EH (cell line): ENCODE measurements around the gene MAS1.

Source experiments
- DNase-seq: peaks from one replicate; pipeline ENCODE4 v3.0.0-alpha.2; 2015; ENCODE audit warnings: low read depth

MAS1 gene

DNA sequence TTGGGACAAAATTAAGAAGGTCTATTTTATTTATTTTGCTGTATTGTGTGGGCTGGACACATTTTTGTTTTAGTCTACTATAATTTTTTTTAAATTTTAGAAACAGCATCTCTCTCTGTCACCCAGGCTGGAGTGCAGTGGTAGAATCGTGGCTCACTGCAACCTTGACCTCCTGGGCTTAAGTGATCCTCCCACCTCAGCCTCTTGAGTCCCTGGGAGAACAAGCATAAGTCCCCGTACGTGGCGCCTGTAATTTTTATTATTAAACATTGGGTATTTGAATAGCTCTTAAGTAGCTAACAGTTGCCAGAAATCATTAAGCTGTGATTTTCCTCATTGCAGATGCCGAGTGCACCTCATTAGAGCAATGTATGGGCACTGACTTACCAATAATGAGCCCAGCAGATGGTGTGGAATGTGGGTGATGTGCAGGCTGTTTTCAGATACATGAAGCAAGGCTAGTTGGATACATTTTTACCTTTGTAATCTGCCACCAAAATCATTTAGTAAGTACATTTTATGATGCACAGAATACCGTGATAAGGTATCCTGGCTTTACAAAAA, 10.3 kb upstream of the MAS1 start:
- no peak for DNase-seq

DNA sequence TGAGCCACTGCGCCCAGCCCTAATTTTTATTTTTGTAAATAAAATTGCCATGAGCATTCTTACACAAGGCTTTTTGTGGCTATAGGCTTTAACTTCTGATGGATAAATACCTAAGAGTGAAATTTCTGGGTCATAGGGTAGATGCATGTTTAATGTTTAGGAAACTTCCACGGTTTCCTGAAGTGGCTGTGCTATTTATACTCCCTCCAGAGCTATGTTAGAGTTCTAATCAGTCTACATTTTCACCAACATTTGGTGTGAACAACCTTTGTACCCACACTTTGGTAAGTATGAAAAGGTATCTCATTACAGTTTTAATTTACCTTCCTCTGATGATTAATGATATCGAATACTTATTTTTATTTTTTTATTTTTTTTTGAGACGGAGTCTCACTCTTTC, 6.1 kb upstream of the MAS1 start:
- no peak for DNase-seq

DNA sequence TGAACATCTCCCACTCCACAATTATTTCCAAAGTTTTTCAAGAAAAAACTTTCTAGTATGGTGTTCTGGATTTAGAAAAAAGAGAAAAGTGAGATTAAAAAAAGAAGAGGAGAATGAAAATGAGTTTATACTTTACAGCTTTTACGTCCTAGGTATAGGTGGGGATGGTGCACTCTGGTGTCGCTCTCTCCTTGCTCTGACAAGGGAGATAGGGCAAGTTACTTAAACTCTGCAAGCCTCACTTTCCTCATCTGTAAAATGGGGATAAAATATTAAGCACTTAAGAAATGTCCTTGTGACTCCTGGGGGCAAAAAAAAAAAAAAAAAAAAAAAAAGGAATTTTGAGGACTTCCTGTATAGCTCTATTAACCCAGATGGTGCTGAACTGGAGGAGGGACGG, 4.5 kb upstream of the MAS1 start:
- DNase-seq: no peak

DNA sequence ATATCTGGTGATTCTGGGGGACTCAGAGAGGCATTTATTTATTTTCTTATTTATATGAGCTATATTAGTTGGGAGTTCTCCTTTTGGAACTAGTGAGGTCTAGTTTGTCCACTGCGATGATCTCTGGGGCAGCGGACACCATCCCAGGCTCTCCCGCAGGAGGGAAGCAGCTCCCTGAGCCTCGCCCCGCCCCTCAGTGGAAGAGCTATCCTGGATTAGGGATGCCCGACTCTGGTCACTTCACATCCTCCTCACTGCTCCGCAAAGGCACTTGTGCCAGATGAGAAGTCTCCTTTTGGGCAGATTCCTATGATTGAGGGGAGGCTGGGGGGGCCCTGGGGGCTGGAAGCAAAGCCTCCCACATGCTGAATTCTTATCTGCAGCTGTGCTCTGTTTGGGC, 3.6 kb upstream of the MAS1 start:
- no peak for DNase-seq

DNA sequence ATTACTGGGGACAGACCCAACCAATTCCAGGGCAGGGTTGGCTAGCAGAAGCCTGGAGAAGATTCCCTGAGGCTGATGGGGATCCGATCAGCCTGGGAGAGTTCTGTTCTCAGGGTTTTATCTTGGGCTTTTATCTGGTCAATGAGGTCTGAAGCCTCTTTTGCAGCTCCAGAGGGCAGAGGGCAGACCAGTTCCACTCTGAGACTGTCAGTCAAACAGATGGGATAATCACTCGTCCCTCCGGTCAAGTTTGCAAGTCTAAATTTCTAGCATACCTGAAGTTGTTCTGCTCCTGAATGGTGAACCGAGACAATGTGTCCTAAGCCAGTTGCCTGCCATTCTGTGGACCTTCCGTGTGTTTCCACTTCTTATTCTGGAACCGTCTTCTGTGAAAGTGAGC, 3.0 kb upstream of the MAS1 start:
- DNase-seq: no peak

DNA sequence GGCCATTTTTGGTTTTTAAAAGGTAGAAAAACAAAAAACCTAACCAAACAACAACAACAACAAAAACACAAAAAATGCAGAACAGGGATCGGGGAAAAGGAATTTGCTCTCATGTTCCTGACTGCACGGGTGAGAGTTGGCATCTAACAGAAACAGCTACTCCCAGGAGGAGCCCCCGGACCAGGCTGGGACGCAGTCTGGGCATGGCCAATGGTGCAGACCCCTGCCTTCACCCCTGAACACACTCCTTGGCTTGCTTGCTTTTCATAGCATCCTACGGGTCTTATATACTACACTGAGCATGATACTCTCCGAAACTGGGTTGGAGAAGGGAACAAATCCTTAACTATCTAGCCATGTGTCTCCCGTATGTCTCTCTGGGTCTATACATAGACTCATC, 587 bp upstream of the MAS1 start:
- no peak for DNase-seq

DNA sequence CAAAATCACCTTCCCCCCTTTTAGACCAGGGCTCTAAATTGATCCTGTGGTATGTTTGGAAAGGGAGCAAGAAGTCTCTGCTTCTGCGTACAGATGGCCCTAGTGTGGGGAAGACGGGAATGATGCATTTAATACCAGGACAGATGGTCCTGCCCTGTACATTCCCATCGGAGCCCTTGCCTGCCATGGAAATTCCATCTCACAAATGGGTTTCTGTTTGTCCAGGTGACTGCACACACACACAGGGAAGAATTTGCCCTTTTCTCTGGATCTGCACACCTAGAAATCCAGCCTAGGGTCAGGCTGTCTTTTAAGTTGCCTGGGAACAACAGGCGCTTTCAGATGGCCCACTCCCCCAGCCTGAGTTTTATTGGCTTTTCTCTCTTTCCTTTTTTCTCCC, 1.3 kb downstream of the MAS1 start:
- DNase-seq: no peak

DNA sequence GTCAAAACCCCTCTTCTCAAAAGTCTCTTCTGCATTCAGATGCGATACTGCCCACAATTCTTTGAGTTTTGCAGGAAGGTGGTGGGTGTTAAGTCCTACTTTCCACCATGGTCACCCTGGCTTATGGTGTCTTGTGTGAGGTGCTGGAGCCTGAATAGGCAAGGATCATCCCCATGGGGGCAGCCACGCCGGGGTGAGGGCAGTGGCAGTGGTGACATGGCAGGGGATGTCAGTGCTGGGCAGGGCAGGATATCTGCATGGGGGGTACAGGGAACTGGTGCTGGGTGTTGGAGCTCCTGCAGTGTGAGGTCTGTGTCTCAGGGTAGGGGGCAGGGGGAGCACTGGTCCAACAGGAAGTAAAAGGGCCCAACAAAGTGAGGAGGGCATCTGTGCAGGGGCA, 2.3 kb downstream of the MAS1 start:
- no peak for DNase-seq

DNA sequence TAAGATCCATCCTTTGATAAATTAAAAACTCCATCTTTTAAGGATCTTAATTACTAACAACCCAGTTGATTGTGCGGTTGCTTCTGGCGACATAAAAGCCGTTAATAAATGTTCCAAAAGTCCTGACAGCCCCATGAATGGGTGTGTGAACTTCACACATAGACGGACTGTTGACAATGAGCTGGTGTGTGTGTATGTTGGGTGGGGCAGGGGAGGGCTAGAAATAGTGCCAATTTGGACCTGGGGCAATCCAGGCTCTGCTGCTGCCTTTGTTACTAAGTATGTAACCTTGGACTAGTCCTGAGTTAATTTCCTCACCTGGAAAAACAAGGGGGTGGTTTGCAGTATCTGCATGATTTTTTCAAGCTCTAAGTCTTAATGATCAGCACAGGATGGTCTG, 4.2 kb downstream of the MAS1 start:
- no peak for DNase-seq

DNA sequence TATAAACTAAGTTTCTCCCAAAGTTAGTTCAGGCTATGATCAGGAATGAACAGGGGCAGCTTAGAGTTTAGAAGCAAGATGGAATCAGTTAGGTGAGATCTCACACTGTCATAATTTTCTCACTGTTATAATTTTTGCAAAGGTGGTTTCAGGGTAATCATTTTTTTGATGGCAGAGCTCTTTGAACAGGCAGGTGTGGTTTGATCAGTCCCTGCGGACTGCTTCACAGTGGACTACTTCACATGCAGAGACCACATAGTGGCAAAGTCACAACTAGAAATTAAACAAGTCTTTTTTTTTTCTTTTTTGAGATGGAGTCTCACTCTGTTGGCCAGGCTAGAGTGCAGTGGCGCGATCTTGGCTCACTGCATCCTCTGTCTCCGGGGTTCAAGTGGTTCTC, 6.8 kb downstream of the MAS1 start:
- DNase-seq: no peak

DNA sequence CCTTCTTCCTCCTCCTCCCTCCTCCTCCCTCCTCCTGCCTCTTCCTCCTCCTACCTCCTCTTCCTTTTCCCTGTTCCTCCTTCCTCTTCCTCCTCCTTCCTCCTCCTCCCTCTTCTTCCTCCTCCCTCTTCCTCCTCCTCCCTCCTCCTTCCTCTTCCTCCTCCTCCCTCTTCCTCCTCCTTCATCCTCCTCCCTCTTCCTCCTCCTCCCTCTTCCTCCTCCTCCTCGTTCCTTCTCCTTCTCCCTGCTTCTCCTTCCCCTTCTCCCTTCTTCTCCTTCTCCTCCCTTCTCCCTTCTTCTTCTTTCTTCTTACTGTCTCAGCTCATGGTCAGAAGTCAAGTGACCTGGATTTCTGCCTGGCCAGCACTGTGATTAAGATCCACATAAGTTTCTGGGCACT, 7.7 kb downstream of the MAS1 start:
- DNase-seq: no peak

DNA sequence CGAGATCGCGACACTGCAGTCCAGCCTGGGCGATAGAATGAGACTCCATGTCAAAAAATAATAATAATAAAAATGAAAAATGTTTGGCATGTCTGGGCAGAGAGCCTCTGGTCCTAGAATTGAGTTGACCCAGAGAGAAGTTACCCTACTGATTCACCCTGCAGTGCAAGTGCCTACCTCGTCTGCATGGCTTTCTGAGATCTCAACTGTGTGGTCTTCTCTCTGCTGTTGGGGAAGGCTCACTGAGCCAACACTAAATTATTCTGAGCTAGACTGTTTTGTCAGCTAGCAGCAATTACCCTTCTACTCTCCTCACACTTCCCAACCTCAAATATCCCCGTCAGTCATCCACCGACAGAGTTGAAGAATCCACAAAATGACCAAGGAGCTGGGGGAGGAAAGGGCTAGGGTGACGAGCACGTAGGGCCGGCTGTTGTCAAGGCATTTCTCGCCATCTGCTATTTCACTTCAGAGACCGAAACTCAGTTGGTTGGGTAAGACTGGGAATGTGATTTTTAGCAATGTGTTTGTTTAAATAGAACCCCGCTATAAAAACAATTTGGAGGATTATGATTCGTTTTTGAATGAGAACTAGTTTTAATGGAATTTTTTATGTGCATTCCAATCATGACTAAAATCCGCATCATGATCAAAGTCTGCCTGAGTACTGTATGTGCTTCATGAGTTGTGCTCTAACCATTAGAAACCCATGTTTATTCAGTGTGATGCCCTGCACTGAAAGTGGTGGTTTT, 9.4 kb downstream of the MAS1 start:
- peak; percentile 99 for DNase-seq

DNA sequence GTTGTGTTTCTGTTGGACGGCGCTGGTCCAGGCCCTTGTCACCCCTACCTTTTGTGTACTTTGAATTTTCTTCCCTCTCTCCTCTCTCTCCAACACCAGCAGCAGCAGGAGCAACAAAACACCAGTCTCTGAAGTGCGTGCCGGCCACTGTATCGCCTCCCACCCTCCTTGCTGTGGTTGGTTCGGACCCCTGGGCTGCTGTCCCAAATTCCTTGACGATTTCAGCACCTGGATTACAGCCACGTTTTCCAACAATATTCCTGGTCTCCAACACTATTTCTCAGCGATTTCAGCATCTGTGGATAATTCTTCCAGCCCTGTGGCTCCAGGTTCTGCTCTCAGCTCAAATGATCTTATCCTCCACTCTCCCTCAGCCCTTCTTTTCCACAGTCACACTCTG, 11.8 kb downstream of the MAS1 start:
- no peak for DNase-seq

DNA sequence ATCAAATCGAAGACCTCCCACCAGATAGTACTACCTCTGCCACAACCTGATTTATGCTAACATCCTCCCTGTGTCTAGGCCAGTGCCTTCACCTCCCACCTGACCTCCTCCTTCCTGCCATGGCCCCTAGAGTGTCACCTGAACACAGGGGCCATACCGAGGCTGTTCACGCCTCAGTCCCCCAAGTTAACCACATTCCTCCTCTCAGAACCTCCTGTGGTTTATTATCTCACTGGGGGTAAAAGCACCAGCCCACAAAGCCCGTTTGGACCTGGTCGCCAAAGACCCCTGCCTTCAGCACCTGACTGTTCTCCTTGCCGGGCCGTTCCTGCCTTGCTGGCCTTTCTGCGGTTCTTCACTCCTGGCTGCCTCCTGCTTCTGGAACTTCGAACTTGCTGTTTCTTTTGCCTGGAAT, 13.7 kb downstream of the MAS1 start:
- no peak for DNase-seq

DNA sequence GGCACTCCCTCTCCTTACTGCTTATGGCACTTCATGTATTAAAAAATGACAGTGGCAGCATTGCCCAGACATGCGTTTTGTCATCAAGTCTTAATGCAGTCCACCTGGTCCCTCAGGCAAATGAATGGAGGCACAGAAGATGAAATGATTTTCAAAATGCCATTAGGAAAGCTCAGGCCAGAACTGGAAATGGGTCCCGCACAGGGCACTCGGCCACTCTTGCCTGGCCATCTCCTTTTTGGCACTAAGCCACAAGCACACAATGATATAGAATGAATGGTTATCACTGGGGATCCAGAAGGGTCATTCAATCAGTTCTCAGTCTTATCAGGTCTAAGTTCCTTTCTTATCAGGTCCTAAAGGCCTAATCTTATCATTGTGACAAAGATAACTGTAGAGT, 15.6 kb downstream of the MAS1 start:
- DNase-seq: no peak

DNA sequence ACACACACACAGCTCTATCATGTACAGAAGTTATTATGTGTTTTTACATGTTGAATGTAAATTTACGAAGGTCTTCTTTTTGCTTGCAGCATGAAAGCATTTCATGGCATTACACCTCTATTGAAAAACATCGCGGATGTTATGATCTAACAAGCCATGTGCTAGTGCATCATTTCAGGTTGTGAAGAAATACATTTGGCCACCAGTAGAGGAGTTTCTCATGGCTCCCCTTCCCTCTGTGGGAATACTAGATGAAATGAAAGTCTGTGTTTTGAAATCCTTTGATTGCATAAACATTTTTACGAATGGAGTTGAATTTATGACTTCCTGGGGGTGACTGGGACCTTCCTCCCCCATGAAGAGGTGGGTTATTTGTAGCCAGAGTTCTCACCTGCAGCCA, 17.7 kb downstream of the MAS1 start:
- peak; percentile 19 for DNase-seq

DNA sequence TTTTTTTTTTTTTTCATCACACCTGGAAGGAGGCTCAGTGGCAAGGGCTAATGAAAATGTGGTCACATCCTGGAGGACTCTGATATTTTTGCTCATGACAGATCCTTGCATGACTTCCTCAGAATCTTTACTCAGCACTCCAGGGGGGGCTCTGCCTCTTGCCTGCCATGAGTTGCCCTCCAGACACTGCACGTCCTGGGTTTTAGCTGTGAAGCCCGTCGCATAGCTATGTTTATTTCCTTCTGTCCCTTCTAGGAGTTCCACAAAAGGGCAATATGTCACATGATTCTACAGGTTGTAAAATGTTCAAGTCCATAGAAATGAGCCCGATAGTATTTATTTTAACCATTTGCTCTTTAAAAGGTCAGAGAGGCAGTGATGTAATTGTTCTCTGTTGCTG, 18.2 kb downstream of the MAS1 start:
- no peak for DNase-seq

DNA sequence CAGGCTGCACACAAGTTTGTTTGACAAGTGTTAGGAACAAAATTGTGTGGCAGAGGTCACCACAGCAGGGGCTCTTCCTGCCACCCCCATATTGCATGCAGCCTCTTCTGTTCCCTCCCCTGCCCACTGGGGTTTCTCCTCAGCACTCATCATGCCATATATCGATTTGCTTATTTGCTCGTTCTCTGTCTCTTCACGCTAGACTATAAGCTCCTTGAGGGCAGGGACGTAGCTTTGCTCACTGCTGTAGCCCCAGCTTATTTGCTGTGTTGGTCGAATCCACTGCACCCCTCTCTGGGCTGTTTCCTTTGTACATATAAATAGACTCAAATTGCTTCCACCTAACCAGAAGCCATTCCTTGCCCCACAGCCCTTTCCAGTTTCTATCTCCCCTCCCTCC, 19.6 kb downstream of the MAS1 start:
- DNase-seq: no peak

DNA sequence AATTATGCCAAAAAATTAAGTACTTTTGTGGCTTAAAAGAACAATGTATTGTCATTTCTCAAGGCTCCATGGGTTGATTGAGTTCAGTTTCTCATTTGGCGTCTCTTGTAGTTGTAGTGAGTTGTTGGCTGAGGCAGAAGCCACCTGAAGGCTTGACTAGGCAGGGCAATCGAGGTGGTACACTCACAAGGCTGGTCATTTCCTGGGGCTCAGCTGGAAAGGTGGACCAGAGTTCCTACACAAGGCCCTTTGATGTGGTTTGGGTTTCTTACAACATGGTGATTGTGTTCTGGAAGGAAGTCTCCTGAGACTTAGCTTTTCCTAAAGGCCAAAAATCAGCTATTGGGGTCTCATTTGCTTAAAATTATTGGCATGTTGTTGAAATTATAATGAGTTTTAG, 22.6 kb downstream of the MAS1 start:
- no peak for DNase-seq

DNA sequence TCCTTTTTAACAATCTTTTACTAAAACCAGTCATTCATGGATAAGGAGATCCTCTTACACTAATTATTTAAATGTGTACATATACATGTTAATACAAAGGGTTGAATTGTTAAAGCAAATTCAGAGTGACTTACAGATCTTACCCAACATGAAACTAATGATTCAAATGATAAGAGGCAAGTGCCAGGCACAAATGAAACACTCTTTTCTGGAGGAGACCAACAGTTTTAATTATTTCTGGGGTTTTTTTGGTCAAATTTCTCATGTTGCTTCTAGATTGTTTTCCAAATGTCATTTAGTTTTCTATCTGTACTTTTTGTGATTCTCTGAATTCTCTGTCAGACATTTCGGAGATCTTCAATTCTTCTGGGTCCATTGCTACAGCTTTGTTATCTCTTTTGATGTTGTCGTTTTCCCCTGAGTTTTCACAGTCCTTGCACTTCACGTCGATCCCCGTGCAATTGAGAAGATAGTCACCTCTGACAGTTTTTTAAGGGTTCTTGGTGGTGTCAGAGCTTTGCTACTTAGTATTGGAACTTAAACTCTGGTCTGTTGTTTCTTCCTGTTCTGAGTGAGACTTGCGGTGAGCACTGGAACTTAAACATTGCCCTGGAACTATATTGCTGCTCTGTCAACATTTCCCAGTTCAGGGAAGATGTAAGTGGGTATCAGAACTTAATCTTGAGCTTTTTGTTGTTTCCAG, 23.2 kb downstream of the MAS1 start:
- no peak for DNase-seq

DNA sequence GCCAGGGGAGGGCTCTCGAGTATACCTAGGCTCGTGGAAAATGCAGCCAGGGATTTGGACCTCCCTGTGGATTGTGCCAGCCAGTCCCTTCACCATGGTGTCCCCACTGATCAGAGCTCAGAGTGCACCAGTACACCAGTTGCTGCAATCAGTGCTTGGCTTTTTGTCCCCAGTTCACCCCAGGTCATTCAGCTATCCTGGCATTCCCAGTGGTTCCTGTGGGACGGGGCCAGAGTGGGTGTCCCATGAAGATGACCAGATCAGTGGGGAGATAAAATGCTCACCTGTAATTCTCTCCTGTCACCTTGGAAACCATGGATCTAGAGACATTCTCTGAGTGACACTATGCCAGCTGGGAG, 23.8 kb downstream of the MAS1 start:
- DNase-seq: no peak

DNA sequence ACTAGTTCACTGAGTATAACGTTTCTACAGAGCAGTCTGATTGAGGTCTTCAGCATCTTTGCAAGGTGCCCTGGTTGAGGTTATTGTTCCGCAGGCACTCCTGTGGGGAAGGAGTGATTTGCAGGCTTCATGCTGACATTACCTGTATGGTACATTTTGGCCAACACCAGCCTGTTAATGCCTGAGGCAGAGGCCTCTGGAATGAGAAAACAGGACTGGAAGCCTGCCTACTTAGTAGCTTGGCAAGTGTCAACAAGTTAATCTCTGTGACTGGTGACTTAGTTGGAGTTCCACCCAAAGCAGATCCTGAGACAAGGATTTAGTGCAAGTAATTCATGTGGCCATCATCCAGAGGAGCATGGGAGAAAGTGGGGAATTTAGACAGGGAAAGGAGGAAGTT, 24.6 kb downstream of the MAS1 start:
- DNase-seq: no peak

DNA sequence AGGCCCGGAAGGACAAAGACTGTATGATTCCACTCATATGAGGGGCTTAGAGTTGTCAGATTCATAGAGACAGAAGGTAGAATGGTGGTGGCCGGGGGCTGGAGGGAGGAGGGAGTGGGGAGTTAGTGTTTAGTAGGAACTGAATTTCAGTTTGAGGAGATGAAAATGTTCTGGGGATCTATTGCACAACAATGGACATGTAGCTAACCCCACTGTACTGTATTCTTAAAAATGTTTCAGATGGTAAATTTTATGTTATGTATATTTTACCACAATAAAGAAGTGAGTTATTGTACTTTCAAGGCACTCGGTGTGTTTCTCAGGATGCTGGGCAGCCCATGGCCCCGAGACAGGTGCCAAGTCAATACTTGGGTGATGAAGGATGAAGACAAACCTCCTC, 25.4 kb downstream of the MAS1 start:
- DNase-seq: no peak

DNA sequence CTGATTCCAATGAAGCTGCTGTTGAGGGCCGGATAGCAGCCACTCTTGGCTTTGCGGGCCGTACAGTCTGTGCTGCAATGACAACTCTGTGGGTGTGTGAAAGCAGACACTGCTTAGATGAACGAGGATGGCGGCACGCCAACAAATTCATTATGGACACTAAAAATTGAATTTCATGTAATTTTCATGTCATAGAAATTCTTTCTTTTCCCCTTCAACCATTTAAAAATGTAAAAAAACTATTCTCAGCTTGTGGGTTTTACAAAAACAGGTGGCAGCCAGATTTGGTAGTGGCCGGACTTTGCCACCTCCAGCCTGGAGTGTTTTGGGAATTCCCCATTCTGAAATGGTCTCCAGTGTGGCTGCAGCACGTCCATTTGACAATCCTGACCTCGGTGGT, 26.0 kb downstream of the MAS1 start:
- no peak for DNase-seq
